Transverse colon (tissue), 4 donors: ENCODE measurements around the gene TRIM65.
A peak's percentile ranks its signal among the peaks of the same experiment; 100 is the strongest.

Experiments used
- EP300 ChIP-seq: sonication (generic); formaldehyde crosslinking; IDR thresholded peaks from one replicate; pipeline ENCODE4 v1.6.1; 2017; ENCODE audit warnings: antibody characterized with exemption, low read depth
- POLR2AphosphoS5 ChIP-seq, 3 donors: sonication (generic); formaldehyde crosslinking; IDR thresholded peaks; one replicate each; pipeline ENCODE4 v1.6.1; 2016; ENCODE audit warnings: antibody characterized with exemption in 3 of 3
- TF ChIP-seq, protein P1 (sequence below), 5 experiments: fragments of 200-600 bp in 3 of 5; fragments of 450-650 bp in 2 of 5; sonication (generic) in 3 of 5; IDR thresholded peaks; 1 replicate in 2 of 5; 2 replicates in 3 of 5; pipeline ENCODE4 v1.5.1; 2016 to 2017; ENCODE audit warnings: antibody characterized with exemption in 5 of 5, inconsistent platforms in 3 of 5, mild to moderate bottlenecking in 2 of 5, moderate library complexity in 1 of 5

- TF ChIP-seq, protein P1, sequence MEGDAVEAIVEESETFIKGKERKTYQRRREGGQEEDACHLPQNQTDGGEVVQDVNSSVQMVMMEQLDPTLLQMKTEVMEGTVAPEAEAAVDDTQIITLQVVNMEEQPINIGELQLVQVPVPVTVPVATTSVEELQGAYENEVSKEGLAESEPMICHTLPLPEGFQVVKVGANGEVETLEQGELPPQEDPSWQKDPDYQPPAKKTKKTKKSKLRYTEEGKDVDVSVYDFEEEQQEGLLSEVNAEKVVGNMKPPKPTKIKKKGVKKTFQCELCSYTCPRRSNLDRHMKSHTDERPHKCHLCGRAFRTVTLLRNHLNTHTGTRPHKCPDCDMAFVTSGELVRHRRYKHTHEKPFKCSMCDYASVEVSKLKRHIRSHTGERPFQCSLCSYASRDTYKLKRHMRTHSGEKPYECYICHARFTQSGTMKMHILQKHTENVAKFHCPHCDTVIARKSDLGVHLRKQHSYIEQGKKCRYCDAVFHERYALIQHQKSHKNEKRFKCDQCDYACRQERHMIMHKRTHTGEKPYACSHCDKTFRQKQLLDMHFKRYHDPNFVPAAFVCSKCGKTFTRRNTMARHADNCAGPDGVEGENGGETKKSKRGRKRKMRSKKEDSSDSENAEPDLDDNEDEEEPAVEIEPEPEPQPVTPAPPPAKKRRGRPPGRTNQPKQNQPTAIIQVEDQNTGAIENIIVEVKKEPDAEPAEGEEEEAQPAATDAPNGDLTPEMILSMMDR (IDR thresholded peaks at IDR 0.05), result peak; percentile 11 to 44 (median 30)
- TF ChIP-seq POLR2AphosphoS5 (IDR thresholded peaks at IDR 0.05), result peak; percentile 87 to 96 (median 87)
- TF ChIP-seq EP300, result no peak
Observed at GRCh38 chr17:75878174-75878998, 18.4 kb downstream of the TRIM65 start, which contains the start of gene TRIM47.
